Progenitor cell of endocrine pancreas (in vitro differentiated cells): ENCODE measurements around the gene TIMP2. TPM values are rescaled to one million over a fixed set of nuclear protein-coding genes. Genes with fewer than 3 reads are reported as not detected.
"Not testable (repeated sequence)": the region's sequence is repeated elsewhere in the genome, so short reads cannot be mapped to it uniquely, and the experiment has no call there.

Experiments
- DNase-seq: peaks from one replicate; pipeline ENCODE4 v3.0.0; 2021; ENCODE audit warnings: low spot score; ENCODE audit not compliant: unreplicated experiment
- H3K27ac Mint-ChIP-seq: 2 replicates; pipeline ENCODE4 v1.8.0; 2021; ENCODE audit warnings: mild to moderate bottlenecking, moderate library complexity, mixed read lengths
- H3K27me3 Mint-ChIP-seq: 2 replicates; pipeline ENCODE4 v1.8.0; 2021; ENCODE audit warnings: mixed read lengths
- H3K36me3 Mint-ChIP-seq: 2 replicates; pipeline ENCODE4 v1.8.0; 2022; ENCODE audit warnings: mixed read lengths; ENCODE audit not compliant: insufficient read depth
- H3K4me1 Mint-ChIP-seq: 2 replicates; pipeline ENCODE4 v1.8.0; 2021; ENCODE audit warnings: low read depth, mixed read lengths
- H3K4me3 Mint-ChIP-seq: 2 replicates; pipeline ENCODE4 v1.8.0; 2021; ENCODE audit warnings: low read depth, mild to moderate bottlenecking, moderate library complexity, mixed read lengths
- H3K9me3 Mint-ChIP-seq: 2 replicates; pipeline ENCODE4 v1.8.0; 2021; ENCODE audit warnings: low read depth, mixed read lengths
- total RNA-seq: library from RNA; stranded (reverse); gene quantifications from 2 replicates; pipeline ENCODE4 v1.2.1, GENCODE V29; 2021
- TF ChIP-seq, protein P1 (sequence below): fragments of 200-600 bp; sonication (generic); IDR thresholded peaks from one replicate; pipeline ENCODE4 v1.5.0; 2021; ENCODE audit warnings: antibody characterized with exemption, mild to moderate bottlenecking; ENCODE audit not compliant: unreplicated experiment

Gene TIMP2
- total RNA-seq, 1 donor from 2014 or later, result 51.4 TPM

DNA sequence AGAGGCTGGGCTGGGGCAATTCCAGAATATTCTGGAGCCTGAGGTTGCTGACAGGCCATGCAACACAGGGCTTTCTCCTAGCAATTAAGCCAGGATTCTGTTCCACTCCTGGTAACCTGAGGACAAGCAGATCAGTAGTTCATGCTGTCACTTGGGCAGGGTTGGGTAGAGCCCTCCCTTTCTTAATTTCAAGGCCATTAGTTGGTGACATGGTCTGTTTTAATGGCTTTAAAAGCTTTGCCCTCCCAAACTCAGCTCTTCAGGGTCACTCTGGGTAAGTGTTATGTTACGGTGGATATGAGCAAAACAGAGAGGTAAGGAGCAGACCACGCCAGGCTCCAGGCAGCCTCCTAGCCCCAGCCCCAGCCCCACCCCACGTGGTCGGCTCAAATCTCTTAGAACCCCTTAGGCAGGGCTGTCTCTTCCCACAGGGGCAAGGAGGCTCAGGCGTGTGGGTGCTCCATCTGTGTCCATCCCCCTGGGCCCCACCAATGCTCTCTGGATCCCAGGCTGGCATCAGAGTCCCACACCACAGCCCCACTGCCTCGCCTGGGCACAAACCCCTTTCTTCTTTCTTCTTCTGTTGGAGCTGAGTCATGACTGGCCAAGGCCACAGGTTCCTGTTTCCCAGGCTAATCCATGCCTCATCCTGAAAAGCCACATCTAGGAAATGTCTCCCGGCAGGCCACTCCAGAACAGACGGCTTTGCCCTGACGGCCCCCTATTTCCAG is 49.7 kb downstream of the TIMP2 start:
- no peaks in the 10 kb centered on the region for H3K9me3 Mint-ChIP-seq
- no peak overlapping the region for H3K27ac Mint-ChIP-seq
- H3K4me1 Mint-ChIP-seq, result no peaks in the 10 kb centered on the region
- TF ChIP-seq, protein P1, sequence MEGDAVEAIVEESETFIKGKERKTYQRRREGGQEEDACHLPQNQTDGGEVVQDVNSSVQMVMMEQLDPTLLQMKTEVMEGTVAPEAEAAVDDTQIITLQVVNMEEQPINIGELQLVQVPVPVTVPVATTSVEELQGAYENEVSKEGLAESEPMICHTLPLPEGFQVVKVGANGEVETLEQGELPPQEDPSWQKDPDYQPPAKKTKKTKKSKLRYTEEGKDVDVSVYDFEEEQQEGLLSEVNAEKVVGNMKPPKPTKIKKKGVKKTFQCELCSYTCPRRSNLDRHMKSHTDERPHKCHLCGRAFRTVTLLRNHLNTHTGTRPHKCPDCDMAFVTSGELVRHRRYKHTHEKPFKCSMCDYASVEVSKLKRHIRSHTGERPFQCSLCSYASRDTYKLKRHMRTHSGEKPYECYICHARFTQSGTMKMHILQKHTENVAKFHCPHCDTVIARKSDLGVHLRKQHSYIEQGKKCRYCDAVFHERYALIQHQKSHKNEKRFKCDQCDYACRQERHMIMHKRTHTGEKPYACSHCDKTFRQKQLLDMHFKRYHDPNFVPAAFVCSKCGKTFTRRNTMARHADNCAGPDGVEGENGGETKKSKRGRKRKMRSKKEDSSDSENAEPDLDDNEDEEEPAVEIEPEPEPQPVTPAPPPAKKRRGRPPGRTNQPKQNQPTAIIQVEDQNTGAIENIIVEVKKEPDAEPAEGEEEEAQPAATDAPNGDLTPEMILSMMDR, result no peak
- H3K4me3 Mint-ChIP-seq, result no peak overlapping the region
- H3K36me3 Mint-ChIP-seq, result peaks cover 8% of the 10 kb centered on the region
- DNase-seq, result no peak
- no peaks in the 10 kb centered on the region for H3K27me3 Mint-ChIP-seq

DNA sequence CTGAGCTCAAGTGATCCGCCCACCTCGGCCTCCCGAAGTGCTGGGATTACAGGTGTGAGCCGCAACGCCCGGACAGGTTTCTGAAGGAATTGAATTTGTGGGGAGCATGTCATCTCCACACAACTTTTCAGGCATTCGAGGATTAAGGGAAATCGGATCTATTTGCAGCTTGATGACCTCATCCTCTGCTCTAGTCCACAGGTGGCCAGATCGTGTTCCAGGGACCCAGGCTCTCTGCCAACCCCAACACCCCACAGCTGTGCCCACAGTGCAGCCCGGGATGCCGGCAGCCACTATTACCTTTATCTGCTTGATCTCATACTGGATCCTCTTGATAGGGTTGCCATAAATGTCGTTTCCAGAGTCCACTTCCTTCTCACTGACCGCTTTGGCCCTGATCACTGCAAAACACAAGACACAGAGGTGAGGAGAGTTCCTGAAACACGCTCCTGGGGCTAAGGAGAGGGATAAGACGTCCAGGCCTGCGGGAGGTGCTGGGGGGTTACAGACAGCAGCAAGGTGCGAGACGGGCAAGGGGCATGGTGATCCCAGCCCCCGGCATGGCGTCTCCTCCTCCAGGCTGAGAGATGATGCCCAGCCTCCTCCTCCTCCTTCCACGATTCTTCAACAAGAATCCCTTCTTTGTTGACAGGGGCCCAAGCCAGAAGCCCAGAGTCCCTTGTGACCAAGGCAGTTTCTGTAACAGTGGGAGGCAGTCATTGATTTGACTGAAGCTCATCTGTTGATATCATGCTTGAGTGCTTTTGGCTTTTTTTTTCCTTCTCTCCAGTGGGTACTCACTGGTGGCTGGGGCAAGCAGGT is 51.5 kb downstream of the TIMP2 start:
- H3K9me3 Mint-ChIP-seq, result no peaks in the 10 kb centered on the region
- TF ChIP-seq, protein P1, result no peak
- no peak overlapping the region for H3K27ac Mint-ChIP-seq
- H3K4me3 Mint-ChIP-seq, result no peak overlapping the region
- H3K27me3 Mint-ChIP-seq, result no peaks in the 10 kb centered on the region
- H3K4me1 Mint-ChIP-seq, result no peaks in the 10 kb centered on the region
- H3K36me3 Mint-ChIP-seq, result peaks cover 13% of the 10 kb centered on the region
- no peak for DNase-seq

DNA sequence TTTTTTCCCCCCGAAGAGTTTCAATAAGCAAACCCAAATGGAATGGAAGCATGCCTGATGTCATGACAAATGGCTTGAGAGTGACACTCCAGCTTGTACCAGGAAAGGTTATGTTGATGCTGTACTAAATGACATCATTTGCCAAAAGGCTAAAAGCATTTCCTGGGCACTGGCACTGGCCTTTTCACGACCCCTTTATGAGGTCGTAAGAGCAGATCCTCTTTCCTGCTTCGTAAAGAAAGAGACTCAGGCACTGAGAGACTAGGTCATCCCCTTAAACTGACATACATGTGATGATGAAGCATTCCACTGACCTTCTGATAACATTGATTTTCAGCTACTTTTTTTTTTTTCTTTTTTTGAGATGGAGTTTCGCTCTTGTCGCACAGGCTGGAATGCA is 52.7 kb downstream of the TIMP2 start:
- no peaks in the 10 kb centered on the region for H3K9me3 Mint-ChIP-seq
- TF ChIP-seq, protein P1, result no peak
- no peak overlapping the region for H3K4me3 Mint-ChIP-seq
- no peak overlapping the region for H3K27ac Mint-ChIP-seq
- peaks cover 12% of the 10 kb centered on the region for H3K36me3 Mint-ChIP-seq
- H3K27me3 Mint-ChIP-seq, result no peaks in the 10 kb centered on the region
- no peaks in the 10 kb centered on the region for H3K4me1 Mint-ChIP-seq
- no peak for DNase-seq

DNA sequence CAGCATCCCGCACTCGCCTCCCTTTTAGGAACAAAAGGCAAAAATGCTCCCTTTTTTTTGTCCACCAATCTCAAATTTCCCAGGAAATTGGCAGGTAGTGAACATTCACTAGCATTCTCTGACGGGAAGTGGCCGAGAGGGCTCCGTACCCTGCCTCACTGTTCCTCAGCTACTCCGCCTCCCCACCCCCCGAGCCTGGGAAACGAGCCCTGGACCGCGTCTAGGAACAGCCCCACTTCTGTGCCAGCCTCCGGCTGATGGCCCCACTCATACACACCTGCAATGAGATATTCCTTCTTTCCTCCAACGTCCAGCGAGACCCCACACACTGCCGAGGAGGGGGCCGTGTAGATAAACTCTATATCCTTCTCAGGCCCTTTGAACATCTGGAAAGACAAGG is 54.6 kb downstream of the TIMP2 start:
- H3K27me3 Mint-ChIP-seq, result no peaks in the 10 kb centered on the region
- H3K27ac Mint-ChIP-seq, result no peak overlapping the region
- H3K4me3 Mint-ChIP-seq, result no peak overlapping the region
- no peaks in the 10 kb centered on the region for H3K9me3 Mint-ChIP-seq
- DNase-seq, result no peak
- TF ChIP-seq, protein P1, result no peak
- H3K4me1 Mint-ChIP-seq, result no peaks in the 10 kb centered on the region
- H3K36me3 Mint-ChIP-seq, result peaks cover 12% of the 10 kb centered on the region

DNA sequence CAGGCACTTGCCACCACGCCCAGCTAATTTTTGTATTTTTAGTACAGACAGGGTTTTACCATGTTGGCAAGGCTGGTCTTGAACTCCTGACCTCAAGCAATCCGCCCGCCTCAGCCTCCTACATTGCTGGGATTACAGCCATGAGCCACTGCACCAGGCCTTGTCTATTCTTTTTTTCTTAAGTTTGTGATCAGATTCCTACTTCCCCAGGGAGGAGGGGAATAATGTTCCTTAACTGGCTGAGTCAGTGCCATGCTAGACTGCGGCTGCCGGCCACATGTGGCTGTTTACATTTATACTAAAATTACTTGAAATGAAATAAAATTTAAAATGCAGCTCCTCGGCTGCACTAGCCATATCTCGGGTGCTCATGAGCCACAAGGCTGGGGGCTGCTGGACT is 56.8 kb downstream of the TIMP2 start:
- TF ChIP-seq, protein P1, result no peak
- Mint-ChIP-seq H3K4me1 (no peaks in the 10 kb centered on the region), H3K27me3 (no peaks in the 10 kb centered on the region), H3K9me3 (no peaks in the 10 kb centered on the region), H3K27ac (no peak overlapping the region), H3K4me3 (no peak overlapping the region), H3K36me3 (peaks cover 13% of the 10 kb centered on the region)
- no peak for DNase-seq

DNA sequence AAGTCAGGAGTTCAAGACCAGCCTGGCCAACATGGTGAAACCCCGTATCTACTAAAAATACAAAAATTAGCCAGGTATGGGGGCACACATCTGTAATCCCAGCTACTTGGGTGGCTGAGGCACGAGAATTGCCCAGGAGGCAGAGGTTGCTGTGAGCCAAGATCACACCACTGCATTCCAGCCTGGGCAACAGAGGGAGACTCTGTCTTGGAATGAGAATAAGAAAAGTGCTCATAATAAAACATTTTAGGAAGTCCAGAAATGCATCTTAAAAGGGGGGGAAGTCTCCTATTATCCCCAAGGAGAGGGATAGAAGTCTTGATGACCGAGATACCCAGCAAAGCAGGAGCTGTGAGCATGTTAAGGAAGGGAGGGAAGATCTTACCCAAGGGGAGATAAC is 58.1 kb downstream of the TIMP2 start:
- not testable (repeated sequence) for H3K27ac Mint-ChIP-seq, DNase-seq

More for the DNA sequence above, 58.1 kb downstream of the TIMP2 start:
- peaks cover 15% of the 10 kb centered on the region for H3K36me3 Mint-ChIP-seq
- not testable (repeated sequence) for H3K9me3 Mint-ChIP-seq, H3K4me1 Mint-ChIP-seq, H3K4me3 Mint-ChIP-seq, H3K27me3 Mint-ChIP-seq
